A673 (cell line): ENCODE measurements around the gene CBY2.

ENCODE experiments used
- EZH2 ChIP-seq: fragments of 200-600 bp; sonication (generic); IDR thresholded peaks from 2 replicates; pipeline ENCODE4 v1.6.1; 2017; ENCODE audit warnings: borderline replicate concordance, low read depth, mild to moderate bottlenecking, mixed read lengths, antibody characterized with exemption, low read length; ENCODE audit not compliant: poor library complexity, severe bottlenecking
- TF ChIP-seq, protein P1 (sequence below): fragments of 300-800, 200-600 bp; sonication (generic); conservative IDR thresholded peaks from 2 replicates; pipeline ENCODE4 v1.5.1; 2017; ENCODE audit warnings: low read depth, mild to moderate bottlenecking, antibody characterized with exemption, low read length, moderate library complexity, mixed read lengths

DNA sequence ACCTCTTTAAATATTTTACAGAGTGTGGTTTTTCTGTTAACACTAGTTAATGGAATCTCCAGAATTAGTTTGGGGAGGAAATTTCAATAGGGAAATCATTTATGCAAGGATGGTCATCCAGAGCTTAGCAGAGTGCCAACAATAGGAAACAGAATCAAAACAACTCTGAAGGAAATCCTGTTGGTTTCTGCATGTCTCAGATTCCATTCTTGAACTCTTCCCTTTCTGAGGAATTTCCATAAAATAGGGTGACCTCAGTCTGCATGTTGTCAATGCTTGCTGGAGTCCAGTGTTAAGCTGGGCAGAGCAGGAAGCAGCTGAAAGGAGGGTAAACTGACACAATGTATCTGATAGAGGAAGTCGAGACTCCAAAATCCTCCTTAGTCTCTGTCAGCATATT, 16.9 kb downstream of the CBY2 start:
- TF ChIP-seq, protein P1, sequence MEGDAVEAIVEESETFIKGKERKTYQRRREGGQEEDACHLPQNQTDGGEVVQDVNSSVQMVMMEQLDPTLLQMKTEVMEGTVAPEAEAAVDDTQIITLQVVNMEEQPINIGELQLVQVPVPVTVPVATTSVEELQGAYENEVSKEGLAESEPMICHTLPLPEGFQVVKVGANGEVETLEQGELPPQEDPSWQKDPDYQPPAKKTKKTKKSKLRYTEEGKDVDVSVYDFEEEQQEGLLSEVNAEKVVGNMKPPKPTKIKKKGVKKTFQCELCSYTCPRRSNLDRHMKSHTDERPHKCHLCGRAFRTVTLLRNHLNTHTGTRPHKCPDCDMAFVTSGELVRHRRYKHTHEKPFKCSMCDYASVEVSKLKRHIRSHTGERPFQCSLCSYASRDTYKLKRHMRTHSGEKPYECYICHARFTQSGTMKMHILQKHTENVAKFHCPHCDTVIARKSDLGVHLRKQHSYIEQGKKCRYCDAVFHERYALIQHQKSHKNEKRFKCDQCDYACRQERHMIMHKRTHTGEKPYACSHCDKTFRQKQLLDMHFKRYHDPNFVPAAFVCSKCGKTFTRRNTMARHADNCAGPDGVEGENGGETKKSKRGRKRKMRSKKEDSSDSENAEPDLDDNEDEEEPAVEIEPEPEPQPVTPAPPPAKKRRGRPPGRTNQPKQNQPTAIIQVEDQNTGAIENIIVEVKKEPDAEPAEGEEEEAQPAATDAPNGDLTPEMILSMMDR, result no peak
- no peak for TF ChIP-seq EZH2
